Endothelial cell of umbilical vein (primary cell): ENCODE results near the gene PHLDB2. TPM values are rescaled to one million over a fixed set of nuclear protein-coding genes. Genes with fewer than 3 reads are reported as not detected.

Source experiments
- BruUV-seq: library from RNA; stranded (reverse); fragments of 400-500 nt; replicated peaks from 2 replicates; lab custom pipeline; 2021; lab: Mats Ljungman, UMichigan
- CTCF ChIA-PET: fragments of 300-600, 350-600 bp; sonication (Branson Sonifier 250); formaldehyde crosslinking; loops from one replicate; lab custom pipeline; 2021; ENCODE audit warnings: antibody characterized with exemption, inconsistent platforms; lab: Charles Lee
- POLR2A ChIA-PET: fragments of 300-600, 350-600 bp; sonication (Branson Sonifier 250); formaldehyde crosslinking; loops from one replicate; lab custom pipeline; 2021; ENCODE audit warnings: antibody characterized with exemption, inconsistent platforms; lab: Charles Lee
- DNase-seq: peaks from one replicate; pipeline ENCODE4 v3.0.0-alpha.2; 2011; ENCODE audit warnings: low read depth, low spot score
- FAIRE-seq: peaks from 2 replicates; lab custom pipeline; 2011; peaks lifted over from hg19 to GRCh38; lab: Jason Lieb, UNC
- H2AFZ ChIP-seq: 2 replicates; pipeline ENCODE4 v1.6.0; 2012; ENCODE audit warnings: low read depth, low read length, control low read depth, inconsistent platforms
- H3K27ac ChIP-seq: 2 replicates; pipeline ENCODE4 v1.5.1; 2011; ENCODE audit warnings: low read depth, mild to moderate bottlenecking, control low read depth, low read length, moderate library complexity; ENCODE audit not compliant: insufficient read depth
- H3K27me3 ChIP-seq, 2 experiments: 2 replicates each; pipeline versions ENCODE4 v1.6.0 to v1.6.1; 2011; ENCODE audit warnings: low read length in 2 of 2, mixed read lengths in 1 of 2; ENCODE audit not compliant: control insufficient read depth in 2 of 2, insufficient read depth in 2 of 2
- H3K36me3 ChIP-seq, 2 experiments: 2 replicates in 1 of 2; 3 replicates in 1 of 2; pipeline ENCODE4 v1.5.1; 2011; ENCODE audit warnings: low read length in 2 of 2, mild to moderate bottlenecking in 1 of 2, moderate library complexity in 1 of 2; ENCODE audit not compliant: control insufficient read depth in 2 of 2, insufficient read depth in 2 of 2; ENCODE audit errors: extremely low read depth in 1 of 2
- H3K4me1 ChIP-seq: 3 replicates; pipeline ENCODE4 v1.5.1; 2011; ENCODE audit warnings: mild to moderate bottlenecking, low read length; ENCODE audit not compliant: control insufficient read depth, insufficient read depth; ENCODE audit errors: extremely low read depth
- H3K4me2 ChIP-seq: 2 replicates; pipeline ENCODE4 v1.6.1; 2011; ENCODE audit warnings: low read length, control low read depth, mixed read lengths; ENCODE audit not compliant: insufficient read depth
- H3K4me3 ChIP-seq, 3 experiments: fragments of 200-600 bp in 1 of 3; sonication (generic), shearing (Covaris generic) in 1 of 3; replicated peaks in 1 of 3; 2 replicates each; pipeline ENCODE4 v1.5.1; 2011 to 2016; ENCODE audit warnings: control low read depth in 3 of 3, low read length in 3 of 3, mild to moderate bottlenecking in 2 of 3, inconsistent platforms in 1 of 3, low read depth in 1 of 3, moderate library complexity in 1 of 3; ENCODE audit not compliant: insufficient read depth in 1 of 3
- H3K79me2 ChIP-seq: 2 replicates; pipeline ENCODE4 v1.6.0; 2012; ENCODE audit warnings: low read length, inconsistent platforms; ENCODE audit not compliant: control insufficient read depth, insufficient read depth
- H3K9ac ChIP-seq: replicated peaks from 2 replicates; pipeline ENCODE3; 2011; ENCODE audit warnings: low read length, control low read depth; ENCODE audit not compliant: insufficient read depth; ENCODE audit errors: extremely low read depth
- H3K9me1 ChIP-seq: replicated peaks from 3 replicates; pipeline ENCODE4 v1.6.0; 2011; ENCODE audit warnings: mild to moderate bottlenecking, low read length; ENCODE audit not compliant: control insufficient read depth, insufficient read depth; ENCODE audit errors: extremely low read depth
- H3K9me3 ChIP-seq: replicated peaks from 2 replicates; pipeline ENCODE4 v1.5.1; 2012; ENCODE audit warnings: low read length, inconsistent platforms; ENCODE audit not compliant: control insufficient read depth, insufficient read depth
- H4K20me1 ChIP-seq: replicated peaks from 2 replicates; pipeline ENCODE3; 2011; ENCODE audit warnings: mild to moderate bottlenecking, low read length; ENCODE audit not compliant: control insufficient read depth, insufficient read depth; ENCODE audit errors: extremely low read depth
- FOS ChIP-seq: IDR thresholded peaks from 2 replicates; pipeline ENCODE4 v1.6.1; 2011; ENCODE audit warnings: mild to moderate bottlenecking, low read length, moderate library complexity, borderline replicate concordance; ENCODE audit not compliant: insufficient read depth
- GATA2 ChIP-seq: IDR thresholded peaks from 2 replicates; pipeline ENCODE4 v1.7.0; 2011; ENCODE audit warnings: low read depth, mild to moderate bottlenecking, moderate library complexity, mixed read lengths, low read length; ENCODE audit not compliant: insufficient read length, insufficient read depth
- MYC ChIP-seq: IDR thresholded peaks from one replicate; pipeline ENCODE4 v1.6.1; 2011; ENCODE audit warnings: mild to moderate bottlenecking, low read depth, low read length
- POLR2AphosphoS5 ChIP-seq: IDR thresholded peaks from 2 replicates; pipeline ENCODE4 v1.6.1; 2012; ENCODE audit warnings: low read depth, mild to moderate bottlenecking, control low read depth, low read length, moderate library complexity; ENCODE audit not compliant: insufficient read depth
- dilution Hi-C: fragments of 300-500 bp; cut with MboI; formaldehyde crosslinking; loops from one replicate; pipeline ENCODE4 v1.15.0; 2019; ENCODE audit warnings: low sequenced_read_pairs; ENCODE audit not compliant: extremely low pct_ligation_motif_present
- intact Hi-C: fragments of 100-400 bp; cut with micrococcal nuclease; formaldehyde crosslinking; loops from one replicate; pipeline ENCODE4 v1.10.0; 2022
- polyA plus RNA-seq, 4 experiments: library from polyadenylated mRNA; depleted of rRNA in 3 of 4; stranded (reverse) in 3 of 4; unstranded in 1 of 4; fragments of >200 nt; gene quantifications; 2 replicates each; pipeline versions ENCODE4 v1.2.1 to v1.2.3, GENCODE V29; 2011 to 2012; ENCODE audit warnings: missing spikeins in 1 of 4
- total RNA-seq: library from RNA; stranded (reverse); gene quantifications from 2 replicates; pipeline ENCODE4 v1.2.3, GENCODE V29; 2021

Gene PHLDB2
- total and polyA plus RNA-seq, 2 donors (not counting 3 experiments of a cell fraction or from before 2014, with no cell fraction given): 22.4 to 104 TPM

GRCh38 chr3:111924283-111924682 lies 65.2 kb downstream of the PHLDB2 start:
- Histone ChIP-seq H4K20me1 (no peaks in the 10 kb centered on the region), H3K9ac (peak overlapping the region; percentile 39), H3K4me3 (no peak overlapping the region), H3K4me2 (no peak overlapping the region), H3K79me2 (no peaks in the 10 kb centered on the region), H3K4me1 (peaks cover 29% of the 10 kb centered on the region), H3K9me1 (no peaks in the 10 kb centered on the region), H3K27me3 (no peaks in the 10 kb centered on the region), H3K9me3 (no peaks in the 10 kb centered on the region), H3K27ac (peak overlapping the region; percentile 69), H2AFZ (no peak overlapping the region), H3K36me3 (peaks cover 11 to 22% of the 10 kb centered on the region in 2 experiments)
- ChIA-PET CTCF (interaction anchor here (1.0 to 2.5 kb wide), 6 partner anchors 9 to 207 kb away, joined by 3 to 11 read pairs (median 4); no protein-coding TSS in a partner anchor), POLR2A (interaction anchor here (0.9 to 1.1 kb wide), 2 partner anchors 9 to 12 kb away, joined by 3 to 4 read pairs; no protein-coding TSS in a partner anchor)
- TF ChIP-seq MYC (no peak), POLR2AphosphoS5 (peak; percentile 80)
- dilution Hi-C loops (no loop called here), intact Hi-C loops (loop anchor here (1.0 kb wide), 3 partner anchors 12 to 43 kb away; no protein-coding TSS in a partner anchor)
- peak; percentile 99 for DNase-seq
- FAIRE-seq: peak; percentile 96
- no TSS peak for BruUV-seq

GRCh38 chr3:111926266-111926676 lies 67.2 kb downstream of the PHLDB2 start:
- H3K27ac ChIP-seq: no peak overlapping the region
- H3K4me1 ChIP-seq: peaks cover 29% of the 10 kb centered on the region
- H3K79me2 ChIP-seq: peaks cover 5% of the 10 kb centered on the region
- DNase-seq: peak; percentile 76
- H3K27me3 ChIP-seq: no peaks in the 10 kb centered on the region
- dilution Hi-C loops: no loop called here
- H3K9me3 ChIP-seq: no peaks in the 10 kb centered on the region
- H4K20me1 ChIP-seq: no peaks in the 10 kb centered on the region
- FAIRE-seq: peak; percentile 31
- intact Hi-C loops: no loop called here
- ChIA-PET CTCF (interaction anchor here (1.7 kb wide), 1 partner anchor 31 kb away, joined by 7 read pairs; no protein-coding TSS in a partner anchor), POLR2A (no interaction called here)
- H3K9ac ChIP-seq: no peak overlapping the region
- H2AFZ ChIP-seq: no peak overlapping the region
- H3K4me2 ChIP-seq: no peak overlapping the region
- H3K36me3 ChIP-seq: peaks cover 5 to 10% of the 10 kb centered on the region in 2 experiments
- TF ChIP-seq FOS: no peak
- TF ChIP-seq GATA2: no peak
- no peak for TF ChIP-seq POLR2AphosphoS5
- no peak for TF ChIP-seq MYC
- H3K4me3 ChIP-seq: no peak overlapping the region
- no peaks in the 10 kb centered on the region for H3K9me1 ChIP-seq
- BruUV-seq: no TSS peak
